Fibroblast of lung (primary cell): ENCODE data around the gene RMRP. TPM values are rescaled to one million over a fixed set of nuclear protein-coding genes. Genes with fewer than 3 reads are reported as not detected.

Experiments
- DNase-seq, 2 donors: peaks; one replicate each; pipeline versions ENCODE4 v3.0.0 to v3.0.0-alpha.2; 2010; ENCODE audit warnings: low read depth in 2 of 2
- H2AFZ ChIP-seq: 2 replicates; pipeline ENCODE4 v1.5.1; 2012; ENCODE audit warnings: low read length, control low read depth, inconsistent platforms
- H3K27ac ChIP-seq: 2 replicates; pipeline ENCODE4 v1.5.1; 2011; ENCODE audit warnings: low read length, control low read depth; ENCODE audit not compliant: insufficient read depth
- H3K27me3 ChIP-seq: 2 replicates; pipeline ENCODE4 v1.5.1; 2011; ENCODE audit warnings: mild to moderate bottlenecking, low read length; ENCODE audit not compliant: control insufficient read depth, insufficient read depth
- H3K36me3 ChIP-seq: 2 replicates; pipeline ENCODE4 v1.5.1; 2011; ENCODE audit warnings: low read length; ENCODE audit not compliant: control insufficient read depth, insufficient read depth
- H3K4me1 ChIP-seq: 2 replicates; pipeline ENCODE4 v1.5.1; 2011; ENCODE audit warnings: low read length; ENCODE audit not compliant: control insufficient read depth, insufficient read depth; ENCODE audit errors: extremely low read depth
- H3K4me2 ChIP-seq: 2 replicates; pipeline ENCODE4 v1.5.1; 2011; ENCODE audit warnings: low read length, control low read depth; ENCODE audit not compliant: insufficient read depth; ENCODE audit errors: extremely low read depth
- H3K4me3 ChIP-seq, 4 experiments: fragments of 200-600 bp in 1 of 4; sonication (generic) in 1 of 4; replicated peaks in 1 of 4; 2 replicates each; pipeline ENCODE4 v1.5.1; 2011 to 2016; ENCODE audit warnings: low read length in 4 of 4, low read depth in 3 of 4, mild to moderate bottlenecking in 3 of 4, control low read depth in 2 of 4, inconsistent platforms in 1 of 4, mixed read lengths in 1 of 4; ENCODE audit not compliant: insufficient read depth in 1 of 4; ENCODE audit errors: control extremely low read depth in 1 of 4
- H3K79me2 ChIP-seq: 2 replicates; pipeline ENCODE4 v1.5.1; 2012; ENCODE audit warnings: mild to moderate bottlenecking, low read length, inconsistent platforms; ENCODE audit not compliant: control insufficient read depth, insufficient read depth
- H3K9ac ChIP-seq: 2 replicates; pipeline ENCODE4 v1.5.1; 2011; ENCODE audit warnings: mild to moderate bottlenecking, low read length, control low read depth; ENCODE audit not compliant: insufficient read depth
- H3K9me3 ChIP-seq: 2 replicates; pipeline ENCODE4 v1.5.1; 2012; ENCODE audit warnings: low read depth, low read length; ENCODE audit not compliant: control insufficient read depth, insufficient read depth
- H4K20me1 ChIP-seq: 2 replicates; pipeline ENCODE4 v1.5.1; 2011; ENCODE audit warnings: low read length; ENCODE audit not compliant: control insufficient read depth, insufficient read depth; ENCODE audit errors: extremely low read depth
- CTCF ChIP-seq, 2 donors: IDR thresholded peaks in 1 of 2; conservative IDR thresholded peaks in 1 of 2; 1 replicate in 1 of 2; 2 replicates in 1 of 2; pipeline ENCODE4 v1.5.1; 2011 to 2012; ENCODE audit warnings: low read length in 2 of 2, control low read depth in 1 of 2, inconsistent platforms in 1 of 2, low read depth in 1 of 2, mild to moderate bottlenecking in 1 of 2
- EZH2 ChIP-seq: IDR thresholded peaks from 2 replicates; pipeline ENCODE4 v1.5.1; 2012; ENCODE audit warnings: low read length, control low read depth, mild to moderate bottlenecking; ENCODE audit errors: missing control alignments
- polyA plus RNA-seq, 2 donors: library from polyadenylated mRNA; depleted of rRNA in 1 of 2; stranded (reverse) in 1 of 2; unstranded in 1 of 2; fragments of >200 nt; gene quantifications; 2 replicates each; pipeline ENCODE4 v1.2.1, GENCODE V29; 2011 to 2012; ENCODE audit warnings: missing spikeins in 1 of 2
- total RNA-seq: library from RNA; depleted of rRNA; stranded (reverse); fragments of >200 nt; gene quantifications from 2 replicates; pipeline ENCODE4 v1.2.1, GENCODE V29; 2014

RMRP gene
- total and polyA plus RNA-seq, 2 donors (not counting 1 experiment from before 2014, with no cell fraction given): 110 to 67,954 TPM

GRCh38 chr9:35618325-35618727 is 39.5 kb downstream of the RMRP start, which contains the start of gene CD72:
Gene CD72, minus strand, starts transcription at chr9:35618413. Its CDS starts 110 bp downstream, at chr9:35618303.
- Histone ChIP-seq H3K27me3 (peaks cover 29% of the 10 kb centered on the region), H3K4me3 (peak within 1 kb of the TSS in 3 of 4 experiments; percentile 31 to 44 (median 40)), H3K9ac (no peak within 1 kb of the TSS), H2AFZ (peak within 1 kb of the TSS; percentile 73), H3K27ac (no peak within 1 kb of the TSS), H3K36me3 (no peaks in the 10 kb centered on the region), H3K4me1 (no peaks in the 10 kb centered on the region), H4K20me1 (no peaks in the 10 kb centered on the region), H3K4me2 (peak within 1 kb of the TSS; percentile 62), H3K9me3 (no peaks in the 10 kb centered on the region), H3K79me2 (no peaks in the 10 kb centered on the region)
- TF ChIP-seq EZH2: no peak
- no peak for TF ChIP-seq CTCF (conservative IDR thresholded peaks at IDR 0.05 in 1 of 2, IDR thresholded peaks at IDR 0.05 in 1 of 2; ENCODE audit: low read depth in 1 of 2, low read length in 2 of 2)
- no peak for DNase-seq

GRCh38 chr9:35617548-35617947 is 40.3 kb downstream of the RMRP start:
- no peak overlapping the region for H3K9ac ChIP-seq
- no peaks in the 10 kb centered on the region for H4K20me1 ChIP-seq
- peaks cover 29% of the 10 kb centered on the region for H3K27me3 ChIP-seq
- TF ChIP-seq EZH2: no peak
- no peak for TF ChIP-seq CTCF (conservative IDR thresholded peaks at IDR 0.05 in 1 of 2, IDR thresholded peaks at IDR 0.05 in 1 of 2; ENCODE audit: low read depth in 1 of 2, low read length in 2 of 2)
- H3K36me3 ChIP-seq: no peaks in the 10 kb centered on the region
- peak overlapping the region; percentile 62 for H3K4me2 ChIP-seq
- no peaks in the 10 kb centered on the region for H3K79me2 ChIP-seq
- H3K9me3 ChIP-seq: no peaks in the 10 kb centered on the region
- peak overlapping the region in 1 of 4 experiments; percentile 44 for H3K4me3 ChIP-seq
- peak overlapping the region; percentile 73 for H2AFZ ChIP-seq
- no peaks in the 10 kb centered on the region for H3K4me1 ChIP-seq
- DNase-seq: no peak
- no peak overlapping the region for H3K27ac ChIP-seq

GRCh38 chr9:35616681-35617459 is 40.9 kb downstream of the RMRP start:
- no peaks in the 10 kb centered on the region for H3K36me3 ChIP-seq
- no peak overlapping the region for H3K9ac ChIP-seq
- DNase-seq: peak; percentile 61 to 66

More at GRCh38 chr9:35616681-35617459, 40.9 kb downstream of the RMRP start:
- peak overlapping the region; percentile 73 for H2AFZ ChIP-seq
- H3K27me3 ChIP-seq: peaks cover 29% of the 10 kb centered on the region
- H3K79me2 ChIP-seq: no peaks in the 10 kb centered on the region
- peak overlapping the region; percentile 62 for H3K4me2 ChIP-seq
- H3K4me1 ChIP-seq: no peaks in the 10 kb centered on the region
- no peaks in the 10 kb centered on the region for H4K20me1 ChIP-seq
- H3K4me3 ChIP-seq: peak overlapping the region in 3 of 4 experiments; percentile 31 to 44 (median 40)
- TF ChIP-seq EZH2 (no peak), CTCF (conservative IDR thresholded peaks at IDR 0.05 in 1 of 2, IDR thresholded peaks at IDR 0.05 in 1 of 2; ENCODE audit: low read depth in 1 of 2, low read length in 2 of 2) (peak in 1 of 2 donors; percentile 4)
- no peak overlapping the region for H3K27ac ChIP-seq
- H3K9me3 ChIP-seq: no peaks in the 10 kb centered on the region
